22Rv1 (cell line): ENCODE data around the gene ABHD12.

Source experiments
- H3K27ac ChIP-seq: fragments of 450-650 bp; 2 replicates; pipeline ENCODE4 v1.5.1; 2017
- CTCF ChIP-seq: fragments of 450-650 bp; IDR thresholded peaks from 2 replicates; pipeline ENCODE4 v1.5.1; 2017; ENCODE audit warnings: mild to moderate bottlenecking
- ZFX ChIP-seq: fragments of 450-650 bp; IDR thresholded peaks from 2 replicates; pipeline ENCODE4 v1.6.1; 2017; ENCODE audit warnings: antibody characterized with exemption, borderline replicate concordance

Gene ABHD12

GRCh38 chr20:25284131-25284601 lies 106.5 kb downstream of the ABHD12 start:
- TF ChIP-seq CTCF (no peak), ZFX (no peak)
- no peak overlapping the region for H3K27ac ChIP-seq

- no peak overlapping the region for H3K27ac ChIP-seq
- TF ChIP-seq ZFX = no peak
- no peak for TF ChIP-seq CTCF
These were observed 107.2 kb downstream of the ABHD12 start for GRCh38 chr20:25283221-25283951.

- no peak overlapping the region for H3K27ac ChIP-seq
- TF ChIP-seq CTCF = no peak
- TF ChIP-seq ZFX = no peak
These were observed 107.8 kb downstream of the ABHD12 start for GRCh38 chr20:25282796-25283195.

GRCh38 chr20:25282034-25282781 lies 108.4 kb downstream of the ABHD12 start:
- no peak for TF ChIP-seq ZFX
- no peak for TF ChIP-seq CTCF
- no peak overlapping the region for H3K27ac ChIP-seq

- no peak overlapping the region for H3K27ac ChIP-seq
- TF ChIP-seq CTCF = no peak
- TF ChIP-seq ZFX = no peak
These were observed 109.1 kb downstream of the ABHD12 start for GRCh38 chr20:25281541-25281991.

- no peak for TF ChIP-seq CTCF
- no peak for TF ChIP-seq ZFX
- H3K27ac ChIP-seq = peak overlapping the region; percentile 86
These were observed 109.8 kb downstream of the ABHD12 start for GRCh38 chr20:25280574-25281535.
